ENCODE results near the gene FAAP100. TPM values are rescaled to one million over a fixed set of nuclear protein-coding genes. Genes with fewer than 3 reads are reported as not detected.

FAAP100 gene
- total and polyA plus RNA-seq, 7 donors: 6.6 to 27.2 (median 10.9) TPM

- TF ChIP-seq CTCF (IDR thresholded peaks at IDR 0.05): no peak
- no peak for TF ChIP-seq POLR2A (IDR thresholded peaks at IDR 0.05)
- TF ChIP-seq EP300 (IDR thresholded peaks at IDR 0.05): no peak
- no peak for TF ChIP-seq POLR2AphosphoS5 (IDR thresholded peaks at IDR 0.05)
- peaks cover 0 to 52% (median 44%) of the 10 kb centered on the region in 4 donors for H3K4me1 ChIP-seq
- no peaks in the 10 kb centered on the region for H3K9me3 ChIP-seq
- WGBS, 2 donors: 72 to 85% methylated on average over 26 of the region's 26 CpGs
- no peak overlapping the region for H3K4me3 ChIP-seq
- H3K27ac ChIP-seq: no peak overlapping the region
- intact Hi-C loops (cut with DNase I): no loop called here
- peaks cover 19 to 49% (median 49%) of the 10 kb centered on the region in 3 donors for H3K27me3 ChIP-seq
- no peaks in the 10 kb centered on the region for H3K36me3 ChIP-seq
- DNase-seq: no peak
These were observed 29.4 kb downstream of the FAAP100 start for GRCh38 chr17:81522491-81523401.

GRCh38 chr17:81520021-81520901 lies 31.9 kb downstream of the FAAP100 start:
- TF ChIP-seq CTCF (IDR thresholded peaks at IDR 0.05): no peak
- TF ChIP-seq POLR2AphosphoS5 (IDR thresholded peaks at IDR 0.05): no peak
- no peak for TF ChIP-seq POLR2A (IDR thresholded peaks at IDR 0.05)
- TF ChIP-seq EP300 (IDR thresholded peaks at IDR 0.05): no peak
- Histone ChIP-seq H3K36me3 (no peaks in the 10 kb centered on the region), H3K9me3 (no peaks in the 10 kb centered on the region), H3K4me1 (peaks cover 0 to 69% (median 61%) of the 10 kb centered on the region in 4 donors), H3K27ac (peak overlapping the region in 1 of 4 donors; percentile 100), H3K4me3 (no peak overlapping the region), H3K27me3 (peaks cover 3 to 24% (median 24%) of the 10 kb centered on the region in 3 donors)
- 58 to 71% methylated on average over 14 of the region's 14 CpGs for WGBS, 2 donors
- no peak for DNase-seq
- intact Hi-C loops (cut with DNase I): no loop called here

GRCh38 chr17:81519284-81520020 lies 32.7 kb downstream of the FAAP100 start:
- no peaks in the 10 kb centered on the region for H3K9me3 ChIP-seq
- 2 to 4% methylated on average over 60 to 61 of the region's 61 CpGs for WGBS, 2 donors
- peaks cover 3 to 18% (median 17%) of the 10 kb centered on the region in 3 donors for H3K27me3 ChIP-seq
- no peak for DNase-seq
- peaks cover 0 to 70% (median 61%) of the 10 kb centered on the region in 4 donors for H3K4me1 ChIP-seq
- H3K4me3 ChIP-seq: peak overlapping the region; percentile 5 to 99 (median 92)
- H3K27ac ChIP-seq: peak overlapping the region; percentile 99 to 100 (median 100)
- H3K36me3 ChIP-seq: no peaks in the 10 kb centered on the region
- intact Hi-C loops (cut with DNase I): no loop called here
- peak in 3 of 4 experiments; percentile 40 to 64 (median 40) for TF ChIP-seq CTCF (IDR thresholded peaks at IDR 0.05)
- TF ChIP-seq EP300 (IDR thresholded peaks at IDR 0.05): no peak
- TF ChIP-seq POLR2A (IDR thresholded peaks at IDR 0.05): no peak
- TF ChIP-seq POLR2AphosphoS5 (IDR thresholded peaks at IDR 0.05): no peak

GRCh38 chr17:81518785-81519283 lies 33.3 kb downstream of the FAAP100 start:
- no peaks in the 10 kb centered on the region for H3K9me3 ChIP-seq
- WGBS, 2 donors: 1% methylated on average over 47 of the region's 47 CpGs
- TF ChIP-seq POLR2A (IDR thresholded peaks at IDR 0.05) (no peak), POLR2AphosphoS5 (IDR thresholded peaks at IDR 0.05) (peak in 1 of 4 donors; percentile 39), EP300 (IDR thresholded peaks at IDR 0.05) (no peak)
- no peaks in the 10 kb centered on the region for H3K36me3 ChIP-seq
- intact Hi-C loops (cut with DNase I): no loop called here
- H3K27ac ChIP-seq: peak overlapping the region; percentile 99 to 100 (median 100)
- peaks cover 3 to 11% (median 11%) of the 10 kb centered on the region in 3 donors for H3K27me3 ChIP-seq
- H3K4me1 ChIP-seq: peaks cover 0 to 71% (median 58%) of the 10 kb centered on the region in 4 donors
- no peak for DNase-seq
- H3K4me3 ChIP-seq: peak overlapping the region; percentile 5 to 99 (median 92)
